ENCODE measurements around the gene OR13H1.
"Not testable (repeated sequence)": the region's sequence is repeated elsewhere in the genome, so short reads cannot be mapped to it uniquely, and the experiment has no call there.

OR13H1 gene

GRCh38 chrX:131543774-131544173, at the start of gene OR13H1:
Gene OR13H1, plus strand, starts transcription at chrX:131544074. Its CDS starts 0 bp downstream, at chrX:131544074.
- DNase-seq = no peak

GRCh38 chrX:131501556-131501955, 42.3 kb upstream of the OR13H1 start:
- DNase-seq = not testable (repeated sequence)

GRCh38 chrX:131513159-131513914, 30.5 kb upstream of the OR13H1 start:
- DNase-seq = no peak

- DNase-seq = no peak
Measured at GRCh38 chrX:131521824-131522223, 22.1 kb upstream of the OR13H1 start.

- DNase-seq = no peak
Measured at GRCh38 chrX:131544218-131544617, 344 bp downstream of the OR13H1 start.

- no peak for DNase-seq
Measured at GRCh38 chrX:131549011-131549410, 5.1 kb downstream of the OR13H1 start.

- DNase-seq = not testable (repeated sequence)
Measured at GRCh38 chrX:131552453-131552852, 8.6 kb downstream of the OR13H1 start.

- no peak for DNase-seq
Measured at GRCh38 chrX:131558562-131558961, 14.7 kb downstream of the OR13H1 start.

GRCh38 chrX:131564553-131565229, 20.8 kb downstream of the OR13H1 start:
- DNase-seq = no peak

GRCh38 chrX:131565909-131566308, 22.0 kb downstream of the OR13H1 start:
- no peak for DNase-seq

- no peak for DNase-seq
Measured at GRCh38 chrX:131571348-131571747, 27.5 kb downstream of the OR13H1 start.

- DNase-seq = no peak
Measured at GRCh38 chrX:131572372-131573014, 28.6 kb downstream of the OR13H1 start.

GRCh38 chrX:131577413-131577812, 33.5 kb downstream of the OR13H1 start:
- DNase-seq = no peak

GRCh38 chrX:131577999-131578734, 34.3 kb downstream of the OR13H1 start:
- no peak for DNase-seq

- not testable (repeated sequence) for DNase-seq
Measured at GRCh38 chrX:131578735-131579367, 35.0 kb downstream of the OR13H1 start.

GRCh38 chrX:131588995-131589394, 45.1 kb downstream of the OR13H1 start:
- DNase-seq = no peak

Measured in HCEC 1CT (cell line).